GM12878 (cell line): ENCODE results near the gene PPEF1.

Source experiments
- BCLAF1 ChIP-seq: fragments of 450-650 bp; IDR thresholded peaks from 2 replicates; pipeline ENCODE4 v1.6.1; 2017; ENCODE audit warnings: antibody characterized with exemption, mild to moderate bottlenecking, moderate library complexity
- CBX3 ChIP-seq: fragments of 200-600 bp; sonication (generic); IDR thresholded peaks from 2 replicates; pipeline ENCODE4 v1.6.1; 2016; ENCODE audit warnings: low read depth, borderline replicate concordance
- CEBPB ChIP-seq, 2 experiments: fragments of 150-350 bp in 1 of 2; IDR thresholded peaks; 2 replicates each; pipeline ENCODE4 v1.6.1; 2012 to 2014; ENCODE audit warnings: low read depth in 2 of 2, low read length in 2 of 2, borderline replicate concordance in 1 of 2, inconsistent platforms in 1 of 2
- EED ChIP-seq: sonication (generic); IDR thresholded peaks from 2 replicates; pipeline ENCODE4 v1.6.1; 2016; ENCODE audit warnings: antibody characterized with exemption, low read depth
- EP300 ChIP-seq, 2 experiments: fragments of 150-350 bp in 1 of 2; IDR thresholded peaks; 2 replicates each; pipeline ENCODE4 v1.6.1; 2011 to 2012; ENCODE audit warnings: low read depth in 2 of 2, low read length in 2 of 2, borderline replicate concordance in 1 of 2, improper control_type of control experiment in 1 of 2, inconsistent platforms in 1 of 2; ENCODE audit not compliant: control insufficient read depth in 1 of 2
- POLR2A ChIP-seq: IDR thresholded peaks from 2 replicates; pipeline ENCODE4 v1.6.1; 2011; ENCODE audit warnings: low read depth, mild to moderate bottlenecking, low read length
- POLR2AphosphoS5 ChIP-seq: IDR thresholded peaks from 2 replicates; pipeline ENCODE4 v1.6.1; 2011; ENCODE audit warnings: mild to moderate bottlenecking, low read length, inconsistent platforms
- ZNF274 ChIP-seq: IDR thresholded peaks from one replicate; pipeline ENCODE4 v1.8.0; 2011; ENCODE audit not compliant: insufficient read length, insufficient read depth
- ZNF384 ChIP-seq: IDR thresholded peaks from 2 replicates; pipeline ENCODE4 v1.6.1; 2012; ENCODE audit warnings: low read depth, mild to moderate bottlenecking, low read length, improper control_type of control experiment, borderline replicate concordance
- TF ChIP-seq, protein P1 (sequence below), 3 experiments: IDR thresholded peaks in 2 of 3; conservative IDR thresholded peaks in 1 of 3; 2 replicates each; pipeline ENCODE4 v1.5.1; 2011; ENCODE audit warnings: low read depth in 3 of 3, low read length in 3 of 3, mild to moderate bottlenecking in 3 of 3, control low read depth in 2 of 3, moderate library complexity in 2 of 3, inconsistent platforms in 1 of 3, mixed read lengths in 1 of 3; ENCODE audit not compliant: control insufficient read depth in 2 of 3, insufficient read depth in 1 of 3; ENCODE audit errors: extremely low read depth in 1 of 3
- TF ChIP-seq, protein P2 (sequence below): fragments of 450-650 bp; IDR thresholded peaks from 2 replicates; pipeline ENCODE4 v1.6.1; 2017; ENCODE audit warnings: mild to moderate bottlenecking

DNA sequence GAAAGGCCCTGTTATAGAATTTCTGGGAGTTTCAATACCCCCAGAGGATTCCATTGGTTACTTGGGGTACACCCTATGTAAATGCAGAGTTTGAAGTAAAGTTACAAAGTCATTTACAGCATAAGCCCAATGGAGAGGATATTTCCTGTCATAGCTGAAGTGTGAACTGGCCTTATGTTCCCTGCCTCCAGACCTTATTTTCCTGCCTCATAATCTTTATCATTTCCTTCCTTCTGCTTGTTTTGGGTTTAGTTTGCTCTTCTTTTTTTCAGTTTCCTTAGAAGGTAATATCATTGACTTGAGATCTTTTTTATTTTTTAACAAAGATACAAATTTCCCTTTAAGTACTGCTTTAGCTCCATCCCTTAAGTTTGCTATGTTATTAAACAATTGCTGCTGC, 85.4 kb downstream of the PPEF1 start:
- TF ChIP-seq CEBPB (IDR thresholded peaks at IDR 0.05; ENCODE audit: borderline replicate concordance in 1 of 2, low read depth in 2 of 2, low read length in 2 of 2) (no peak), ZNF274 (no peak), POLR2AphosphoS5 (no peak), ZNF384 (no peak), POLR2A (no peak), BCLAF1 (no peak), CBX3 (no peak), EED (no peak), EP300 (IDR thresholded peaks at IDR 0.05; ENCODE audit: borderline replicate concordance in 1 of 2, control insufficient read depth in 1 of 2, low read depth in 2 of 2, low read length in 2 of 2) (no peak)
- TF ChIP-seq, protein P1, sequence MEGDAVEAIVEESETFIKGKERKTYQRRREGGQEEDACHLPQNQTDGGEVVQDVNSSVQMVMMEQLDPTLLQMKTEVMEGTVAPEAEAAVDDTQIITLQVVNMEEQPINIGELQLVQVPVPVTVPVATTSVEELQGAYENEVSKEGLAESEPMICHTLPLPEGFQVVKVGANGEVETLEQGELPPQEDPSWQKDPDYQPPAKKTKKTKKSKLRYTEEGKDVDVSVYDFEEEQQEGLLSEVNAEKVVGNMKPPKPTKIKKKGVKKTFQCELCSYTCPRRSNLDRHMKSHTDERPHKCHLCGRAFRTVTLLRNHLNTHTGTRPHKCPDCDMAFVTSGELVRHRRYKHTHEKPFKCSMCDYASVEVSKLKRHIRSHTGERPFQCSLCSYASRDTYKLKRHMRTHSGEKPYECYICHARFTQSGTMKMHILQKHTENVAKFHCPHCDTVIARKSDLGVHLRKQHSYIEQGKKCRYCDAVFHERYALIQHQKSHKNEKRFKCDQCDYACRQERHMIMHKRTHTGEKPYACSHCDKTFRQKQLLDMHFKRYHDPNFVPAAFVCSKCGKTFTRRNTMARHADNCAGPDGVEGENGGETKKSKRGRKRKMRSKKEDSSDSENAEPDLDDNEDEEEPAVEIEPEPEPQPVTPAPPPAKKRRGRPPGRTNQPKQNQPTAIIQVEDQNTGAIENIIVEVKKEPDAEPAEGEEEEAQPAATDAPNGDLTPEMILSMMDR (IDR thresholded peaks at IDR 0.05 in 2 of 3, conservative IDR thresholded peaks at IDR 0.05 in 1 of 3; ENCODE audit: control insufficient read depth in 2 of 3, extremely low read depth in 1 of 3, insufficient read depth in 1 of 3, low read depth in 3 of 3, low read length in 3 of 3): no peak
- TF ChIP-seq, protein P2, sequence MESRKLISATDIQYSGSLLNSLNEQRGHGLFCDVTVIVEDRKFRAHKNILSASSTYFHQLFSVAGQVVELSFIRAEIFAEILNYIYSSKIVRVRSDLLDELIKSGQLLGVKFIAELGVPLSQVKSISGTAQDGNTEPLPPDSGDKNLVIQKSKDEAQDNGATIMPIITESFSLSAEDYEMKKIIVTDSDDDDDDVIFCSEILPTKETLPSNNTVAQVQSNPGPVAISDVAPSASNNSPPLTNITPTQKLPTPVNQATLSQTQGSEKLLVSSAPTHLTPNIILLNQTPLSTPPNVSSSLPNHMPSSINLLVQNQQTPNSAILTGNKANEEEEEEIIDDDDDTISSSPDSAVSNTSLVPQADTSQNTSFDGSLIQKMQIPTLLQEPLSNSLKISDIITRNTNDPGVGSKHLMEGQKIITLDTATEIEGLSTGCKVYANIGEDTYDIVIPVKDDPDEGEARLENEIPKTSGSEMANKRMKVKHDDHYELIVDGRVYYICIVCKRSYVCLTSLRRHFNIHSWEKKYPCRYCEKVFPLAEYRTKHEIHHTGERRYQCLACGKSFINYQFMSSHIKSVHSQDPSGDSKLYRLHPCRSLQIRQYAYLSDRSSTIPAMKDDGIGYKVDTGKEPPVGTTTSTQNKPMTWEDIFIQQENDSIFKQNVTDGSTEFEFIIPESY: no peak
